K562 (cell line): ENCODE results near the gene SNCB.

Source experiments
- CBX8 ChIP-seq: fragments of 200-600 bp; sonication (generic); IDR thresholded peaks from 2 replicates; pipeline ENCODE4 v1.6.1; 2012; ENCODE audit warnings: borderline replicate concordance, mixed run types, low read depth, mild to moderate bottlenecking, moderate library complexity, mixed read lengths, low read length, control low read depth, inconsistent platforms; ENCODE audit not compliant: poor library complexity, severe bottlenecking; ENCODE audit errors: extremely low read depth
- CTCF ChIP-seq, 3 experiments: IDR thresholded peaks in 2 of 3; conservative IDR thresholded peaks in 1 of 3; 2 replicates each; pipeline ENCODE4 v1.5.1; 2011 to 2012; ENCODE audit warnings: low read length in 3 of 3, mild to moderate bottlenecking in 3 of 3, control low read depth in 2 of 3, improper control_type of control experiment in 1 of 3, inconsistent platforms in 1 of 3, low read depth in 1 of 3, mixed read lengths in 1 of 3, moderate library complexity in 1 of 3; ENCODE audit not compliant: insufficient read depth in 2 of 3
- DPF2 ChIP-seq: fragments of 450-650 bp; IDR thresholded peaks from 2 replicates; pipeline ENCODE4 v1.6.1; 2016

DNA sequence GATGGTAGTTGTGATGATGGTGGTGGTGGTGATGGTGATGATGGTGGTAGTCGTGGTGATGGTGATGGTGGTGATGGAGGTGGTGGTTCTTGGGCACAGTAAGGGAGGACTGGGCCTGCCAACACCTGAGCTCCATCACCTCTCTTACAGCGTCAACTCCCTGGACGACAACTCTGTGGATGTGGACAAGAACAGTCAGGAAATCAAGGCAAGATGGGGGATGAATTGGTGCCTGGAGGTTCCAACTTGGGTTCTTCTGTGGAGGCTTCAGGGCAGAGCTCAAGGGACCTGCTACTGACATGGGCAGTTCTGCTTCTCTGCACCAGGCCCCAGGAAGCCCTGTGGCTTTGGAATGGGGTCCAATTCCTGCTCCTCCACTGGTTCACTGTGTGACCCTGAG is 37.8 kb downstream of the SNCB start:
- TF ChIP-seq CBX8 (no peak), DPF2 (no peak), CTCF (IDR thresholded peaks at IDR 0.05 in 2 of 3, conservative IDR thresholded peaks at IDR 0.05 in 1 of 3; ENCODE audit: insufficient read depth in 2 of 3, low read depth in 1 of 3, low read length in 3 of 3) (no peak)
